ENCODE data around the gene SYTL1. TPM values are rescaled to one million over a fixed set of nuclear protein-coding genes. Genes with fewer than 3 reads are reported as not detected.

The SYTL1 gene
- total RNA-seq, 2 experiments from 2014 or later = 81.7 to 117 TPM

DNA sequence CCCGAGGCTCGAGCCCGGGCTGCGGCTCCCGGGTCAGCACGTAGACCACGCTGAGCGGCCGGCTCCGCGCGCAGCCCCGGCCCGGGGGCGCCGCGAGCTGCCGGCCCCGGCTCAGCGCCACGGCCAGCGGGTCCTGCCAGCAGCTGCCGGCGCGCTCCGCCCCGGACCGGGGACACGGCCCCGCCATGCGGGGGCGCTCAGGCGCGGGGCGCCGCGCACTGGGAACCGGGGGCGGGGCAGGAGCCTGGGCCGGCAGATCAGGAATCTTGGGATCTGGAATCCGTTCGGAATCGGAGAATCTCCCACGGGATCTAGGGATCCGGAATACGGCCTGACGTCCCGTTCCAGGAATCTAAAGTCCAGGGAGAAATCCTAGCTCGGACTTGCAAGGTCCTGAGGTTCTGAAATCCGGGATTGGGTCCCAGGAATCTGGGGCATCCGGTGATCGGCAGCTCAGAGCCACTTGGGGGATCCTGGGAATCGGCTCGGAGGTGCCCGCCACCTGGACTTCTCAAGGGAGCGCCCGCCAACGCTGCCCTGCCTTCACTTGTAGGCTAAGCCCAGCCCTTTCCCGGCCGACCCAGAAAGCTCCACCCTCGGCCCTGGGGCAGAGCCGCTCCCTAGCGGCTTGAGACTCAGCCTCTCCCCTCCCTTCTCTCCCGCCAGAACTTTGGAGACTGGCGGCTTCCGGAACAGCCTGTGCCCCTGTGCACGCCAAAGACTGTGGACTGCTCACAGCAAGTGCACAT is 24.8 kb downstream of the SYTL1 start, which contains the start of gene MAP3K6:
TSS of gene MAP3K6 (minus strand) at position 551 of the 749 bp plus-strand sequence. CDS start at position 187, 364 bp downstream.
- POLR2A ChIA-PET = no interaction called here
- peak; percentile 52; the same call in 1 of the 2 replicates for TF ChIP-seq CTCF (conservative IDR thresholded peaks at IDR 0.05; ENCODE audit: low read length)
- TF ChIP-seq EZH2phosphoT487 (IDR thresholded peaks at IDR 0.05; ENCODE audit: borderline replicate concordance, low read depth, low read length) = no peak

DNA sequence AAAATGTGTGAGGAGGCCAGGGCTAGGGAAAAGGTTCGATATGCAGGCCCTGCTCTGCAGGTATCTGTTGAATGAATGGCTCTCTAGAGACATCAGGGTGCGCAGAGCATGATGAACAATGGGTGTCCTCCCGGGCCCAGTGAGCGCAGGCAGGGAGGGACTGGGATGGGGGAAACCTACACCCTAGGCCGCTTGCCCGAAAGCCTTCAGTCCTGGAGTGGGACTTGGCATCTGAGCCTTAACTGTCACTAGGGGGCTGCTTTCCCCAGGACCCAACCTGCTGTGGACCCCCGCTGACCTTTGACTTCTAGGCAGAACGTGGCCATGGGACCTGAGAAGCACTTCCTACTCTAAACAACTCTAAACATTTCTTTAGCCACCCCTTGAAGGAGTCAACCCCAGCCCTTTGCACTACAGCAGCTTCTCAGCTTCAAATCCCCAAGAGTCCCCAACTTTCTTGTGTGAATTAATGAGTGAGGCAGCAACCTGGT is 25.4 kb downstream of the SYTL1 start:
- H3K4me3 ChIP-seq (ENCODE audit: low read depth, low read length, poor library complexity, severe bottlenecking) = no peak overlapping the region
- no peak for TF ChIP-seq CTCF (conservative IDR thresholded peaks at IDR 0.05; ENCODE audit: low read length)
- TF ChIP-seq EZH2phosphoT487 (IDR thresholded peaks at IDR 0.05; ENCODE audit: borderline replicate concordance, low read depth, low read length) = no peak
- ChIA-PET CTCF (ENCODE audit: unreplicated experiment) (interaction anchor here (0.7 kb wide), 1 partner anchor 169 kb away, joined by 3 read pairs; no protein-coding TSS in a partner anchor), POLR2A (no interaction called here)
- no peaks in the 10 kb centered on the region for H3K9me2 ChIP-seq (ENCODE audit: insufficient read depth, low read length)
- H3K79me2 ChIP-seq (ENCODE audit: insufficient read depth, low read depth, low read length) = no peaks in the 10 kb centered on the region
- intact Hi-C loops (cut with micrococcal nuclease; ENCODE audit: unreplicated experiment) = no loop called here
- no peak for DNase-seq (ENCODE audit: low spot score)
- H3K9me3 ChIP-seq (ENCODE audit: low read length) = no peaks in the 10 kb centered on the region
- H4K20me1 ChIP-seq (ENCODE audit: insufficient read depth, low read length) = no peaks in the 10 kb centered on the region
- peaks cover 22% of the 10 kb centered on the region for H3K4me1 ChIP-seq (ENCODE audit: insufficient read depth, low read length, poor library complexity, severe bottlenecking)
- H3K4me2 ChIP-seq (ENCODE audit: low read length) = no peak overlapping the region
- BruUV-seq (replicated peaks) = no TSS peak
- H2AFZ ChIP-seq (ENCODE audit: low read length) = no peak overlapping the region
- H3K36me3 ChIP-seq (ENCODE audit: insufficient read depth, low read length) = no peaks in the 10 kb centered on the region
- no peak overlapping the region for H3K27ac ChIP-seq (ENCODE audit: low read depth, low read length, poor library complexity, severe bottlenecking)

More for the DNA sequence above, 24.8 kb downstream of the SYTL1 start, which contains the start of gene MAP3K6:
- H3K4me1 ChIP-seq (ENCODE audit: insufficient read depth, low read length, poor library complexity, severe bottlenecking) = peaks cover 22% of the 10 kb centered on the region
- intact Hi-C loops (cut with micrococcal nuclease; ENCODE audit: unreplicated experiment) = no loop called here
- no peaks in the 10 kb centered on the region for H3K79me2 ChIP-seq (ENCODE audit: insufficient read depth, low read depth, low read length)
- H3K4me2 ChIP-seq (ENCODE audit: low read length) = peak within 1 kb of the TSS; percentile 87
- H3K36me3 ChIP-seq (ENCODE audit: insufficient read depth, low read length) = no peaks in the 10 kb centered on the region
- CTCF ChIA-PET (ENCODE audit: unreplicated experiment) = interaction anchor here (0.7 kb wide), 1 partner anchor 170 kb away, joined by 3 read pairs; no protein-coding TSS in a partner anchor
- peak within 1 kb of the TSS; percentile 89 for H2AFZ ChIP-seq (ENCODE audit: low read length)
- H3K9me3 ChIP-seq (ENCODE audit: low read length) = no peaks in the 10 kb centered on the region
- BruUV-seq (replicated peaks) = no TSS peak
- H3K27ac ChIP-seq (ENCODE audit: low read depth, low read length, poor library complexity, severe bottlenecking) = no peak within 1 kb of the TSS
- peak within 1 kb of the TSS; percentile 62 for H3K4me3 ChIP-seq (ENCODE audit: low read depth, low read length, poor library complexity, severe bottlenecking)
- H3K9me2 ChIP-seq (ENCODE audit: insufficient read depth, low read length) = no peaks in the 10 kb centered on the region
- H4K20me1 ChIP-seq (ENCODE audit: insufficient read depth, low read length) = no peaks in the 10 kb centered on the region
- no peak for DNase-seq (ENCODE audit: low spot score)

Data from OCI-LY7 (cell line).